ENCODE measurements around the gene OSM.
"Not testable (repeated sequence)": the region's sequence is repeated elsewhere in the genome, so short reads cannot be mapped to it uniquely, and the experiment has no call there.

Gene OSM

DNA sequence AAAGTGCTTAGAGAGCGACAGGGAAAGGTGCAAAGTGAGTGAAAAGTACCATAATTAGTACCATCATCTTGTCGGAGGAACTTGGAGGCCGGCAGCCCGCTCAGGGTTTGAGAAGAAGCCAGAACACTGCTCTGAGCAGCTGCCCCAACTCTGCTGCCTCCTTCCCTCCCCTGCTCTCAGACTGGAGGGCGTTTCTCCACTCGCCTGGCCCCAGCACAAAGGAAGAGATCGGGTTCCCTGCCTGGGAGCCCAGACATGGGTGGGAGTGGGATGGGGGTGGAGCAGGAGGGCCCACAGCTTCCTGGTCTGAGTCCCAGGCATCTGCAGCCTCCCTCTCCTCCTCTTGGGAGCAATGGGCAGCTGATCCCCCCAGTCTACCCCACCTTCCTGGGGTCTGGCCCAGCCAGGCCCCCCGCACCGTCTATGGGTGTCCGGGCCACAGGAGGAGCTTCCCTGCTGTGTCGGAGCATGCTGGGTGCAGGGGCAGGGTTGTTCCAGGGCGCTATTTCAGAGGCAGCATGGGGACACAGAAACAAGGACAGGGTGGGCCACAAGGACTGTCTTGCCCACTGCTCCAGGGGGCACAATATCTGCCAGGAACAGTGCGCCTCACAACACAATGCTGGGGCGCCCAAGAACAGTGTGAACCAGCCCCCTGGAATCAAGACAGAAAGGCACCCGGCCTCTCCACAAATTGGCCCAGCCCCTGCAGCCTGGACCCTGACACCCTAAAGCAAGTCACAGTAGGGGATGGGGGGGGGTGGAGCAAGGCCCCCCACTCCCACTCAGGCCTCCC lies 24.9 kb downstream of the OSM start:
- no peak for DNase-seq

DNA sequence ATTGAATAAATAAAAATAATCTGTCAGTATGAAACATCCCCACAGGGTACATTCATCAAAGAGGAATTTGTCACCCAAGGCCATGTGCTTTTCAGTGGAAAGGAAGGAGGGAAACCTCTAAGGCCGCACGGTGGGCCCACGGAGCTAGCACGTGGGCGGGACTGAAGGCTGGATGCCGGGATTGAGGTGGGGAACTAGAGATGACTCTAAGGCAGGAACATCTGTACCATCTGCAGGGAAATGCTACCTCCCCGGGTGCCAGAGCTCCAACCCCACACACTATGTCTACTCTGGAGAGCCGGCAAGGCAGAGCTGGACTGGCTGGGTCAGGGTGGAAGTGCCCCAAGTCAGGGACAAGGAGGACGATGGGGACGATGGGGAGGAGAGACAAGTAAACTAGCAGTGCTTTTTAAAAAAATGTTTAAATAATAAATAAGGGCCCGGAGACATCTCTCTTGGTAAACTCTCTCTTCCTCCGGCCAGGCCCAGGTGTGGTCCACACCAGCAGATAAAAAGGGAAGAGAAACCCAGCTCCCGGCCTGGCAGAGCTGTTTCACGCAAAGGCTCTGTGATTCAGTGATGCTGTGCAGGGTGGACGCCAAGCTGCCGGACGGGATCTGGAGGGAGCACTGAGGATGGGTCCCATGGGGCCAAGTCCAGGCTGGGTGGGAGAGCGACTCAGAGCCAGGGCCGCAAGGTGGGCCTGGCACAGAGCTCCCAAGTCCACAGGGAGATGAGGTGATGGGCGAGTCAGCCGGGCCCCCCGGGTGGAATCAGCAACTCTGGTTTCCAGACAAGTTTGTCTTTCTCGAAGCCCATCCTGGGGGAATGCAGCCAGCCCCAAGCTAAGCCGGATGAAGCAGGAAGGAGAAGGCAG lies 25.9 kb downstream of the OSM start:
- DNase-seq, result no peak

DNA sequence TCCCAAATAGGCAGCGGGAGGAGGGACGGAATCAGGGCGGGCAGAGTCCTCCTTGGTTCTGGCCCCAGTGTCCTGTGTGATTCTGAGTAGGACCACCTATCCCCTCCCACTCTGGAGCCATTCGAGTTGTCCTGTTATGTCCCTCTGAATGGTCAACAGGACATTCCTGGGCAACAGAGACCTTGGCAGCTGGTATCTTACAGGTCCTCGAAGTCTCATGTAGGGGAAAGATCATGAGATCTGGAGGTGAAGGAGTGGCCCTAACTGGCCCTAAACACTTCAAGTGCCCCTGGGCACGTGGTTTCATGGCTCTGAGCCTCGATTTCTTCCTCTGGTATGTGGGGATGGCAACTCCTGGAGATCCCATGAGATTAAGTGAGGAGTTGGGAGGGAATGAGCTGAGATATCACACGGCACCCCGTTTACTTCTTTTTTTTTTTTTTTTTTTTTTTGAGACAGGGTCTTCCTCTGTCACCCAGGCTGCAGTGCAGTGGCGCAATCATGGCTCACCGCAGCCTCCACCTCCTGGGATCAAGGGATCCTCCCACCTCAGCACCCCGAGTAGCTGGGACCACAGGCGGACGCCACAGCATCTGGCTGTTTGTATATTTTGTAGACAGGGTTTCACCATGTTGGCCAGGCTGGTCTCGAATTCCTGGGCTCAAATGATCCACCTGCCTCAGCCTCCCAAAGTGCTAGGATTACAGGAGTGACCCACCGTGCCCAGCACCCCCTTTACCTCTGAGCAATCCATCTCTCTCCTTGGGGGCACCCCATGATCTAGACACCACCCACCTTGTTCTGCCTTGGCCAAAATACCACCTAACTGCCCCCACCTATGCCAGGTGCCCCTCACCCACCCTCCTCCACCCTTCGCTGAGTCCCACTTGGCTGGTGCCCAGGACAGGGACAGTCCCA lies 26.9 kb downstream of the OSM start:
- DNase-seq, result no peak

DNA sequence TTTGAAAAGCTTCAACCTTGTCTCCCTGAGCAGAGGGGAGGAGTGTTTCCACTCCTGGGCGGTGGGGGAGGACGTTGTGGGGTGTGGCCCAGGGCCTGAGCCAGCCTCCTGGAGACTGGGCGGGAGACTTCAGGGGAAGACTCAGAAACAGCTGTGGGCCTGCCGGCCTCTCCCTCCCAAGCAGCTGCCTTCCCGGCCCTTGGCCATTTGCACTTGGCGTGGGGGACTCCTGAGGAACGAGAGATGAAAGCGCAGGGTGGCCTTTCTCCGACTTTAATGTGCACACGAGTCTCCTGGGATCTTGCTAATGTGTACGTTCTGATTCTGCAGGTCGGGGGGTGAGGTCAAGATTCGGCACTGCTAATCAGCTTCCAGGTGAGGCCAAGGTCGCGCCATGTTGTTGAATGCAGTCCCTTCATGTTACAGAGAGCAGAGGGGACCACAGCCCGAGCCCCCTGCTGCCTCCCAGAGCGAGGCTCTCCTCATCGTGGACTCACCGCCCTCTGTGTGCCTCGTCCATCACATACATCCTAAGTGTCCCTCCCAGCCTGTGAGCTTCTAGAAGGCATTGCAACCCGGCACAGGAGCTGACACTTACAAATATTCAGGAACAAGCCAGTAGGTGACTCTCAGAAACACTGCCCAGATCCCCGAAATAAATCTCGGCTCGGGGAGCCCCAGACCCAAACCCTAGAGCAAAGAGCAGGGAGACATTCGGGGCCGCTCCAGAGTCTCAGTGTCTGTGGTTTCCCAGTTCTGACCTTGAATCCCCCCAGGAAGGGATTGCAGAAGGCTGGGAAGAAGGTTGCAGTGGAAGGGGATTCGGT lies 27.8 kb downstream of the OSM start:
- DNase-seq, result no peak

DNA sequence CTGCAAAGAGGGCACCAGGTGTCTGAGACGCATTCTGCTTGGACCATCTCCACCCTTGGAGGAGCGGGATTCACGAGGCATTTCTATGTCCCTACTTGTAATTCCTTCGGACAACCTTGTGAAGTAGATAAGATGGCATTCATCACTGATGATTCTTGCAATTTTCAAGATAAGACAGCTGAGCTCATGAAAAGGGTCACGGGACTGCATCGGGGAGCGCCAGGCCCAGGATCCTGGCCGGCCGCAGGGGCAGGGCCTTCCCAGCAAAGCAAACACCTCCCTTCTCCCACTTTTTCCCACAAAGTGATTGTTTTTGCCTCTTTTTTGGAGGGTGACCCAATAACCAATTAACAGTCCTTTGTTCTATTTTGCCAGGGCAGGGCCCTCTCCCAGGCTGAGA lies 28.5 kb downstream of the OSM start:
- no peak for DNase-seq

DNA sequence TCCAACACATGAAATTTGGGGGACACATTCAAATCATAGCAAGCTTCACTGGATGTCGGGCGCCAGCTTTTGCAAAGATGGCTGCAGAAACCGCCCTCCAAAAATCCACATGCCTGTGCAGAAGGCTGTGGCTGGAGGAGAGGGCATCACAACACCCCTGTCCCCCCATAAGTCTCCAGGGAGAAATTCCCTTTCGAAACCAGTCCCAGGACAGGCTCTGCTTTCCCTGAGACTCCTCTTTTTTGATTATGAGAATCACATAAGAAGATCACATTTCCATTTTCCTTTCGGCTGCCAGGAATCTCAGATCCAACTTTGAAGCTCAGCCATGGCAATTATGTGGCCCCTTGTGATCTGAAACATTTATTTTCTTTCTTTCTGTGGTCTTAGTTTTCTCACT lies 29.8 kb downstream of the OSM start:
- no peak for DNase-seq

DNA sequence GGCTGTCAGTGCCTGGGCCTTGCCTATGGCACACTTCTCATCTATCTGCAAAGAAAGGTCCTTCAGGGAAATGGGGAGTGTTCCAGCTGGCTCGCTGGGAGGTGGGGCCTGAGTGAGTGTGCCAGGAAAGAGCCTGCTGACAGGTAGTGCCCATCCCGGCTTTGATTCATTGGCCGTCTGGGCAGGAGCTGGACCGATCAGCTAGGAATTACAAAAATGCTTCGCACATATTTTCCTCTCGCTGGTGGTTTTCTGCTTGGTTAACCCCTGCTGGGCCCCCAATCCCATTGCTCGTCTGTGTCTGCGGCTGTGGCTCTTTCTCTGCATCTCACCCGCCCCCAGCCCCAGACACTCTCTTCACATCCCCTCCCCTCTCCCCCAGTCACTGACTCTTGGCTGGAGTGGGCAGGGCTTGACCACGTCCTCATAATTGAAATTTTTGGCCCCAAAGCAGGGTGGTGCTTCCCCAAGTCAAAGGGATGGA lies 30.9 kb downstream of the OSM start:
- DNase-seq, result no peak

DNA sequence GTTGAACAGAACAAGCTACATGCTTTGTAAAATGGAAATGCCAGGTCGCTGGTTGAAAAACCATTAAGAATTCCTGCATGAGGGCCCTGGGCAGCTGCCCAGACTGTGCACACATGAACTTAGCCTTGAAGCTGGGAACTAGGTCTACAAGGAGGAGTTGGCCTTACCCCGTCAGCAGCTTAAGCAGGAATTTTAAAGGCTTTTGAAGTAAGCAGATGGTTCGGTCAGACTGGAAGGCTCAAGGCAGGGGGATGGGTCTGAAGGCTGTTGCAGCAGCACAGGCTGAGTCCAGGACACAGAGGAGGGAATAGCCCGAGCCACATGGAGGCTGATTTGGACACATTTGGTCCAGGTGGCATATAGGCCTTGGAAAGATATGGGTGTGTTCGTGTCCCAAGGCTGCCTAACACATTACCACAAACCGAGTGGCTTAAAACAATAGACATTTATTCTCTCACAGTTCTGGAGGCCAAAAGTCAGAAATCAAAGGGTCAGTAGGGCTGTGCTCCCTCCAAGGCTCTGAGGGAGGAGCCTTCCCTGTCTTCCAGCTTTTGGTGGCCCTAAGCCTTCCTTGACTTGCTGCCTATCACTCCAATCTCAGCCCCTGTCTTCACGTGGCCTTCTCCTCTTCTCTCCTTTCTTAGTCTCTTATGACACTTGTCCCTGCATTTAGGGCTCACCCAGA lies 31.7 kb downstream of the OSM start:
- DNase-seq, result no peak

DNA sequence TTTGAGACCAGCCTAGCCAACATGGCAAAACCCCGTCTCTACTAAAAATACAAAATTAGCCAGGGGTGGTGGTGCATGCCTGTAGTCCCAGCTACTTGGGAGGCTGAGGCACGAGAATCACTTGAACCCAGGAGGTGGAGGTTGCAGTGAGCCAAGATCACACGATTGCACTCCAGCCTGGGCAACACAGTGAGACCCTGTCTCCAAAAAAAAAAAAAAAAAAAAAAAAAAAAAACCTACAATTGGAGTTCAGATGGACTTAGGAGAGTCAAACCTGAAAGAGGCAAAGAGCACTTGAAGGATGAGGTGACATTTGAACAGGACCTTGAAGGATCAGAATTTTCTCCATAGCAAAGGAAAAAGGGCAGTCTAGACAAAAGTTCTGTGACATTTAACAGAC lies 32.3 kb downstream of the OSM start:
- not testable (repeated sequence) for DNase-seq

DNA sequence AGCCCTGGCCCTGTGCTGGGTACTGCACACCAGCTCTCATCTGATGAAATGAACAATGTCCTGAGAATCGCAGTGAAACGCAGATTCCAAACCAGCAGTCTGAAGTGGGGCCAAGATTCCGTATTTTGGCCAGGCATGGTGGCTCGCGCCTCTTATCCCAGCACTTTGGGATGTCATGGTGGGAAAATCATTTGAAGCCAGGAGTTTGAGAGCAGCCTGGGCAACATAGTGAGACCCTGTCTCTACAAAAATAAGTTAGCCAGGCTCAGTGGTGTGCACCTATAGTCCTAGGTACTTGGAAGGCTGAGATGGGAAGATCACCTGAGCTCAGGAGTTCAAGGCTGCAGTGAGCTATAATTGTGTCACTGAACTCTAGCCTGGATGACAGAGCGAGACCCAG lies 33.1 kb downstream of the OSM start:
- DNase-seq, result no peak

DNA sequence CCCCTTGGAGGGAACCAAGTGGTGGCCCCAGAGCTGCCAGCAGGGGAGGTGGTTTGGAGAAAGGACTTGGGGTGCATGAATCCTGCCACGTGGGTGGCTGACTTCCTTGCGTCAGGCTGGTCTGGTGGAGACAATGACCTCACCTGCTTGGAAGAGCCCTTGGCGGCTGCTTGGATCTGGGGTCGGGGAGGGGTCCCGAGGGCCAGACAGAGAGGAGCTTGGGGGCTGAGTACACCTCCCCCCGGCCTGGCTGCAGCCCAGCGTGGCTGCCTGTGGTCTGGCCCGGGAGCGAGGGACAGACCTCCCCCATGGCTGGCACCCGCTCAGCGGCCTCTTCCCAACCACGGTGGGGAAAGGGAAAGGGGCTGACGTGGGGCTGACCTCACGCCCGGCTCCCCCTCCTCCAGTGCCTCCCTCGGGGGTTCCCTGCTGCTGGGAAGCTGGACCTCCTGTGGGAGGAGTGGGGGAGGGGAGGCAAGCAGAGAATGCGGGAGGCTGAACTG lies 33.9 kb downstream of the OSM start:
- no peak for DNase-seq

DNA sequence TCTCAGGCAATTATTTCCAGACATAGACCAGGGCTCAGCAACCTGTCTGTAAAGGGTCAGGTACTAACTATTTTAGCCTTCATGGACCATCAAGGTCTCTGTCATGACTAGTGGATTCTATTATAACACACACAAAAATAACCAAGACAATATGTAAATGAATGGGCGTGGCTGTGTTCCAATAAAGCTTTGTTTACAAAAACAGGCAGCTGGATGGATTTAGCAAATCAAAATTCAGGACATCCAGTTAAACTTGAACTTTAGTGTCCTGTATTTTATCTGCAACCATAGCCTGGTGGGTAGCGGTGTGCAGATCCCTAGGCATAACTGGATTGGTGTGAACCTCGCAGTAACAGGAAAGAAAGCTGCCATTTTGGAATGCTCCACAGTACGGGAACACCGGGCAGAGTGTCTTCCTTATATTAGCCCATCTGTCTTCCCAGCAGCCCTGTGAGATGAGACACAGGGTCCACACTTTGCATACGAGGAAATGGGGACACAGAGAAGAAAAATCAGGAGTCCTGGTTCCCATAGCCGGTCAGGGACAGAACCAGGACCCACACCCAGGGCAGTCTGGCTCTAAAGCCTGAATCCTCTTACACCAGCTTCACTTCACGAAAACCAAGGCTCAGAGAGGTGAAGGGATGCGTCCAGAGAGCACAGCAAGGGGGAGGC lies 35.7 kb downstream of the OSM start:
- DNase-seq, result no peak

DNA sequence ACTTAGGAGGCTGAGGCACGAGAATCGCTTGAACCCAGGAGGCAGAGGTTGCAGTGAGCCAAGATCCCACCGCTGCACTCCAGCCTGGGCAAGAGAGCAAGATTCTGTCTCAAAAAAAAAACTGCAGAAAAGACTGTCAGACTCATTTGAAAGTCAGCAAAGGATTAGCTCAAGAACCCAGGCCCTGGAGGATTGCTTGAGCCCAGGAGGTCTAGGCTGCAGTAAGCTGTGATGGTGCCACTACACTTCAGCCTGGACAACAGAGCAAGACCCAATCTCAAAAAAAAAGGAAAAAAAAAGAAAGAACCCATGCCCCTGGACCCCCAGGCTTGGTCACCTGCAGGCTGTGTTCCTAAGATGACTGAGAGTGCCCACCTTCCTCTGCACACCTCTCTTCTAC lies 36.3 kb downstream of the OSM start:
- no peak for DNase-seq

DNA sequence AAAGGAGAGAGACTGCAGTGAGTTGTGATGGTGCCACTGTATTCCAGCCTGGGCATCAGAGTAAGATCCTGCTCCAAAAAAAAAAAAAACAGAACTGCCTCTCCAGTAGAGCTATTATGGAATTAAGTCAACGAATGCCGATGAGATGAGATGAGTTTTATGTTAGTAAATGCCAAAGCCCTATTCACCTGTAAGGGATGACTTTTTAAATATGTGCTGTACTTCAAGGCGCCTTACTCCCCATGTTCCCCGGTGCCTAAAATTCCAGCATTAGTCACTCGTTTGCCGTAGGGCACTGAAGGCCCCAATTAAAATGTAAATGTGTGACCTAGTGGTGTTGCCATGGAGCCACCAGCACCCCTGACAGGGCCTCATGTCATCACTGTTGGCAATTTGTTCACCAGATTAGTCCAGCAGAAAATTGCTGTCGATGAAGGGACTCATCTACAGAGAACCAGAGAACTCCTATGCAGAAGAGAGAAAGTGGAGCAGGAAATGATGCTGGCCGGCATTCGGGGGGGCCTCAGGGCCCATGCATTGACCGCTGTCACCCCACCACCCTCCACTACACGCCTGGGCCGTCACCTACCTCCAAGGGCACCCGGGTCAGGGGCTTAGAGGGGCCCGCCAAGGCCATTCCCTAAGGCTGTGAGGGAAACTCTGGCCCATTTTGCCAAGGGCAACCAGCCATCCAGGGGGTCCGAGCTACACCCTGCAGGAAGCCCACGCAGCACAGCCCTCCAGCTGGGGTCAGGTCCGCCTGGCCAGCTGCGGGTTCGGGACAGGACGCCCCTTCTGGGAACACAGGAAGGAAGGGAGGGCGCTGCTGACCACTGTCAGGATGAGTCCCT lies 37.9 kb downstream of the OSM start:
- no peak for DNase-seq

DNA sequence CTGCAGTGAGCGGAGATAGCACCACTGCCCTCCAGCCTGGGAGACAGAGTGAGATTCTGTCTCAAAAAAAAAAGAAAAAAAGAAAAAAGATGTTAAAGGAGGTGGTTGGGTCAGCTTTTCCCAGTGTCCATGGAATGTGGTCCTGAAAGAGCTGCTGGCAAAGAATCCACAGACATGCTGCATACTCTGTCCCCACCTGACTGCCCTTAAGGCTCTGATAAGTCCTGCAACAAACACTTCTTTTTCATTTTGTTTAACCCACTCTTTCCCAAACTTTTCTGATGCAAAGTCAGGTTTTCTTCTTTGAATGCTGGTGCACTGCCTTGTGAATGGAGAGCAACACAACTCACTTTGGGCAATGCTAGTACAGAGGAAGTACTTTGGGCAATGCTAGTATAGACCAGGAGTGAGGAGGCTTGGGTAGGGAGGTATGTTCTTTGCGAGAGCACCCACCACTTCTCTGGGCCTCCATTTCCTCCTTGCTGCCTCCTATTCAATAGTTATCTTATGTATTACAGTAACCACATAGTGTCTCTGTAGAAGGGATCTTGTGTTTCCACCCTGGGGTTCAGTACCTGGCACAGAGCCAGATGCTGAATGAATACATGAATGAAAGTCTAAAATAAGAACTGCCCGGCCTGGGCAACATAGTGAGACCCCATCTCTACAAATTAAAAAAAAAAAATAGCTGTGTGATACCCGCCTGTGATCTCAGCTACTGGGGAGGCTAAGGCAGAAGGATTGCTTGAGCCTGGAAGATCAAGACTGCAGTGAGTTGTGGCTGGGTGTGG lies 39.0 kb downstream of the OSM start:
- DNase-seq, result no peak

DNA sequence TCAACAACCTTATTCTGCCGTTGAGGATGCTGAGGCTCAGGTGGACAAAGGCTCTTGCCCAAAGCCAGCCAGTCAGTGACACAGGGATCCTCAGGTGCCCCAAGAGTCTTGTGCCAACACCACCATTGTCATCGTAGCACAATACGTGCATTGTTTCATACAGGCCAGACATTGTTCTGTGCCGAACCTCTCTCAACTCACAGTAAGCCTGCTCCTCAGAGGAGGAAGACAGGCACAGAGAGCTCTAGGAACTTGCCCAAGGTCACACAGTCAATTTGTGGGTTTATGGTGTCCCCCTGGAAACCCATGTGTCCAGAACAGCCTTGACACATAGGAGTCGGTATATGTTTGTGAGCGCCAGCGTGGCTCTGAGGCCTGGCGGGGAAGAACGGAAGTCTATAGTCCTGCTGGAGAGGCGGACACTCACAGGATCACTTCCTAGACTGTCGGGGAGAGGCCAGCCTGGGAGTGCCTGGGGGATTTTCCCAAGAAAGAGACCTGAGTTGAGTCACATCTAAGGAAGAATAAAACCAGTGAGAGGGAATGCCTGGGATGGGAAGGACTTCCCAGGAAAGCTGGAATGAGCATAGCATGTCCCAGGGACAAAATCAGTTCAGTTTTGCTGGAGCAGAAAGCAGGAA lies 40.3 kb downstream of the OSM start:
- DNase-seq, result no peak

DNA sequence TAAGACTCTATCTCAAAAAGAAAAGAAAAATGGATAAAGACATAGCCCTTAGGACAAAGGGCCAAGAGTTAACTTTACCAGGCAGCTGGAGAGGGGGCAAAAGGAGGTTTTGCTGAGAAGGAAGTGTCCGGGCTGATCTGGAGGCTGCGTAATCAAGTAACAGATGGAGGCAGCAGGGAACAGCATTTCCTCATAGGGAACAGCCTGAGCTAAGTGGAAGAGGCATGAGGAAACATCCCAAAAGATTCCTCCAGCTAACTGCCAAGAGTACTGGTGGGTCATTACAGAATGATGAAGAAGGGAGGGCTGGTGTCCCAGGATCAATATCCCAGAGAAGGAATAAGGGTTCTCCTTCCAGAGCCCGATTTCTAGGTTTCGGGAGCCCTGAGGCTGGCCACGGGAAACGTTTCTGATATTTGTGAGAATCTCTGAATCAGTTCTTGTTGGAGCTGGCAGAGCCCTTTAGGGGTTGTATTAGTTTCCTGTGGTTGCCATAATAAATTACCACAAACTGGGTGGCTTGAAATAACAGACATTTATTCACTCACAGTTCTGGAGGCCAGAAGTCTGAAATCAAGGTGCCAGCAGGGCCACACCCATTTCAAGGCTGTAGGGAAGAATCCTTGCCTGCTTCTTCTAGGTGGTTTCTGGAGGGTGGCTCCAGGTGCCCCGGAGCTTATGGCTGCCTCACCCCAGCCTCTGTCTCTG lies 41.3 kb downstream of the OSM start:
- DNase-seq, result no peak

Data from NCI-H2081 (cell line).